Fibroblast of pulmonary artery (primary cell): Measurements from ENCODE around the gene NOP56.

Experiments used
- DNase-seq: peaks from one replicate; pipeline ENCODE4 v3.0.0-alpha.2; 2010; ENCODE audit warnings: low read depth
- H3K4me3 ChIP-seq: replicated peaks from 2 replicates; pipeline ENCODE4 v1.5.1; 2011; ENCODE audit warnings: low read depth, mild to moderate bottlenecking, control low read depth, low read length, moderate library complexity
- TF ChIP-seq, protein P1 (sequence below): IDR thresholded peaks from 2 replicates; pipeline ENCODE4 v1.5.1; 2011; ENCODE audit warnings: mild to moderate bottlenecking, control low read depth, low read length, inconsistent platforms; ENCODE audit errors: missing control alignments

The NOP56 gene

DNA sequence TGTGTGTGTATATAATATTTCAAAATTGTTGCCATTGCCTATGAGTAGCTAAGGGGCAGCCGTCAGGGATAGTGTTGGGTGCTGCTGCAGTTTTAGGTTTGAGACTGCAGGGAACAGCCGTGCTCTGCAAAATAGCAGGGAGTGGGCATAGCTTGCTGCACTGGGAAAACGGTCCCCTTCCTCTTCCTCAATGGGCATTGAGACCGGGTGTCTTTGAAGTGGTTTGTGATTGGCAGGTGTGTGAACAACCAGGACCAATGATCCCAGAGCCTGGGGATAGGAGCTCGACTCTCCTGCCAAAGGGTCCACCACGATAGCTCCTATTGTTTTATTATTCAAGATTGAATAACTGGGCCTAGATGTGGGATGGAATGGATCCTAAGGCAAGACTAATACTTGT is 35.1 kb downstream of the NOP56 start:
- TF ChIP-seq, protein P1, sequence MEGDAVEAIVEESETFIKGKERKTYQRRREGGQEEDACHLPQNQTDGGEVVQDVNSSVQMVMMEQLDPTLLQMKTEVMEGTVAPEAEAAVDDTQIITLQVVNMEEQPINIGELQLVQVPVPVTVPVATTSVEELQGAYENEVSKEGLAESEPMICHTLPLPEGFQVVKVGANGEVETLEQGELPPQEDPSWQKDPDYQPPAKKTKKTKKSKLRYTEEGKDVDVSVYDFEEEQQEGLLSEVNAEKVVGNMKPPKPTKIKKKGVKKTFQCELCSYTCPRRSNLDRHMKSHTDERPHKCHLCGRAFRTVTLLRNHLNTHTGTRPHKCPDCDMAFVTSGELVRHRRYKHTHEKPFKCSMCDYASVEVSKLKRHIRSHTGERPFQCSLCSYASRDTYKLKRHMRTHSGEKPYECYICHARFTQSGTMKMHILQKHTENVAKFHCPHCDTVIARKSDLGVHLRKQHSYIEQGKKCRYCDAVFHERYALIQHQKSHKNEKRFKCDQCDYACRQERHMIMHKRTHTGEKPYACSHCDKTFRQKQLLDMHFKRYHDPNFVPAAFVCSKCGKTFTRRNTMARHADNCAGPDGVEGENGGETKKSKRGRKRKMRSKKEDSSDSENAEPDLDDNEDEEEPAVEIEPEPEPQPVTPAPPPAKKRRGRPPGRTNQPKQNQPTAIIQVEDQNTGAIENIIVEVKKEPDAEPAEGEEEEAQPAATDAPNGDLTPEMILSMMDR: no peak
- H3K4me3 ChIP-seq: no peak overlapping the region
- no peak for DNase-seq

DNA sequence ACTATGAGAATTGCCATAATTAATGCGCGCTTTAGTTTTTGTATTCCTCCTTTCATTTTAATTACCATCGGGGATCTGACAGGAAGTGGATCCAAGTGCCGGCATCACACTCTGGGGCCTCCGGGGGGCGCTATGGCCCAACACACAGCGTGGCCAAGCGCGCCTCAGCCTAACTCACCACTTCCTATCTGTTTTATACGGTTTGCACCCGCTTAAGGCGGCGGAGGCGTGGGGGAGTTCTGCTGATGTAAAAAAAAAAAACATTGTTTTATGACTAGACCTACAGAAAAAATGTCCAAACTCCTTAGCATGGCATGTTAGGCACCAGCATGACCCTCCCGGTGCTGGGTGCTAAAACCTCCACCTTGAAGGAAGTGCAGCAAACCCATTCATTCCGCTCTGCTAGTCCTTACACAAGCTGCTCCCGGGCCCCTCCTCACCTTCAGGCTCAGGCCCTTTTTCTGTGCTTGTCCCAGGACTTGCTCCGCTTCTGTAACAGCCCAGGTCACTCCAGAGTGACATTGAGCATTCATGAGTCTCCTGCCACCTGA is 35.7 kb downstream of the NOP56 start:
- no peak overlapping the region for H3K4me3 ChIP-seq
- peak; percentile 63 for DNase-seq
- TF ChIP-seq, protein P1: peak; percentile 70

DNA sequence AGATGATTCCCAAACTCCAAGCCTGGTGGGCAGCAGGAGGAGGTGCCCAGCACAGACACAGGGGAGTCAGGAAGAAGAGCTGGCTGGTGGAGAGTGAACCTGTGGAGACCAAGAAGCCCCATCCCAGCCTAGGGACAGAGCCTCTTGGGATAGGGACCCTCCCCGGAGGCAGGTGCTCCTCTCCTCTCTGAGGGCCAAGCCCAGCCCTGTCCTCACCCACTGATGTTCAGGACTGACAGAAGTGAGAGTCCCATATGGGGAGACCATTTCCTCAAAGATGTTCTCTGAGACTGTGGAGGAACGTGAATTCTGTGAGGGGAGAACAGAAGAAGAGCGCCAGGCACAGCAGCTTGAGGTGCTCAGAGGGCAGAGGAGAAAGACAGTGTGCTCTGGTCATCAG is 37.8 kb downstream of the NOP56 start:
- no peak overlapping the region for H3K4me3 ChIP-seq
- no peak for DNase-seq
- TF ChIP-seq, protein P1: no peak

DNA sequence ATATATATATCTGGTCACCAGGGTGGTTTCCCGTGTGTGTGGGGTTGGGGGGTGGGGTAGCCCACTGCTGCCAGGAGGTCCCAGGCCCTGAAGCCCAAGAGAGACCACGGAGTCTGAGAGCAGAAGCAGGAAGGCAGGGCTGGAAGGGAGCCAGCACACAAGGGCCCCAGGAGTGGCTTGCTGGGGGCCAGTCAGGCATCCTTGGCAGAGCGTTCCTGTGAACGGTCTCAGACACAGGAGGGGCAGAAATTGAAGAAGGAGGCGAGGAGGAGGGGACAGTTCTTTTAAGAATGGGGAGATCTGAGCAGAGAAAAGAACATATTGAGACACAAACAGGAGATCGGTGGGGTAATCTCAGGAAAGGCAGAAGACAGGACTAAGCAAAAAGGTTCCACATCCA is 38.3 kb downstream of the NOP56 start:
- H3K4me3 ChIP-seq: no peak overlapping the region
- TF ChIP-seq, protein P1: no peak
- no peak for DNase-seq

DNA sequence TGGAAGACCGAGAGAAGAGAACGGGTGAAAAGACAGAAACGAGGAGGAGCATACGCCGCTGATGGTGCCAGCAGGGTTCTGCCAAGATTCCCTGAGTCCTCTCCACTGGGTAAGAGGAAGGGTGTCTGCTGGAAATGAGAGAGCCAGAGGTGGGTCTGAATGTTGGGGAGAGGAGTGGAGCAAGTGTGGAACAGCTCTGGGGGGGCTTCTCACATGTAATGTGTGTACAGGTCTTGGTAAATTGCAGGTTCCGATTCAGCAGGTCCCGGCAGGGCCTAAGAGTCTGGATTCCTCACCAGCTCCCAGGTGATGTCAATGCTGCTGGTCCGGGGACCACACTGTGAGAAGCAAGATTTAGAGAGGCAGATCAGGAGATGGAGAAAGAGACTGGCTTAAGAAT is 38.7 kb downstream of the NOP56 start:
- no peak for DNase-seq
- H3K4me3 ChIP-seq: no peak overlapping the region
- TF ChIP-seq, protein P1: no peak

DNA sequence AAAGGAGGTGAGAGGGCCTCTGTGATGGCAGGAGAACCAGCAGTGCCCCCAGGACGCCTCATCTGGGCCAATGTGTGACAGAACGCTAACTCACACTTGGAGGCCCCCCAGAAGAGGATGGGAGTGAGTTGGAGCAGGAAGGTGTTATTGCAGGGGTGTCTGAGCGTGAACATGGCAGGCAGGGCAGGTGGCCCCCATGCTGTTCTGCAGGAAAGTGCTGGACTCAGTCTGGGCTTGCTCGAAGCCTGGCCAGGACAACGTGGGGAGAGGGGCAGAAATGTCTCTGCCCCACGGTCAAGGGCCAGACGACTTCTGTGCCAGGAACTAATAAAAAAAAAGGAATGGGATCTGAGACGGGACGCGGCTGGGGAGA is 39.2 kb downstream of the NOP56 start:
- peak overlapping the region; percentile 38 for H3K4me3 ChIP-seq
- DNase-seq: no peak
- TF ChIP-seq, protein P1: no peak
